Stomach (tissue), 9 donors: ENCODE results near the gene TYK2. TPM values are rescaled to one million over a fixed set of nuclear protein-coding genes. Genes with fewer than 3 reads are reported as not detected.

Experiments
- DNase-seq, 2 donors: peaks; one replicate each; pipeline versions ENCODE4 v3.0.0 to v3.0.0-alpha.2; 2013 to 2019
- H3K27ac ChIP-seq, 5 donors: fragments of 200-600 bp in 4 of 5; sonication (generic) in 4 of 5; one replicate each; pipeline ENCODE4 v1.5.1; 2013 to 2019; ENCODE audit warnings: mild to moderate bottlenecking in 1 of 5, moderate library complexity in 1 of 5
- H3K27me3 ChIP-seq, 3 donors: fragments of 200-600 bp; sonication (generic); one replicate each; pipeline ENCODE4 v1.5.1; 2017 to 2019; ENCODE audit warnings: mixed run types in 1 of 3
- H3K36me3 ChIP-seq, 4 donors: fragments of 200-600 bp; sonication (generic); 1 replicate in 3 of 4; 2 replicates in 1 of 4; pipeline ENCODE4 v1.5.1; 2016 to 2019
- H3K4me1 ChIP-seq, 4 donors: fragments of 200-600 bp; sonication (generic); one replicate each; pipeline ENCODE4 v1.5.1; 2016 to 2019
- H3K4me3 ChIP-seq, 4 donors: fragments of 200-600 bp; sonication (generic) in 3 of 4; one replicate each; pipeline ENCODE4 v1.5.1; 2016 to 2019; ENCODE audit warnings: mild to moderate bottlenecking in 1 of 4
- H3K9me3 ChIP-seq, 4 donors: fragments of 200-600 bp; sonication (generic); one replicate each; pipeline ENCODE4 v1.5.1; 2016 to 2019
- CTCF ChIP-seq, 7 experiments: fragments of 450-650 bp in 4 of 7; fragments of 200-600 bp in 3 of 7; sonication (generic) in 3 of 7; IDR thresholded peaks; one replicate each; pipeline ENCODE4 v1.5.1; 2016 to 2019; ENCODE audit warnings: antibody characterized with exemption in 7 of 7, control low read depth in 2 of 7, mild to moderate bottlenecking in 1 of 7
- EP300 ChIP-seq: sonication (generic); formaldehyde crosslinking; IDR thresholded peaks from one replicate; pipeline ENCODE4 v1.6.1; 2017; ENCODE audit warnings: antibody characterized with exemption
- POLR2A ChIP-seq, 4 donors: fragments of 450-650 bp; IDR thresholded peaks; one replicate each; pipeline ENCODE4 v1.6.1; 2016; ENCODE audit warnings: antibody characterized with exemption in 4 of 4, control low read depth in 2 of 4, mild to moderate bottlenecking in 1 of 4, moderate library complexity in 1 of 4
- POLR2AphosphoS5 ChIP-seq, 3 donors: sonication (generic); formaldehyde crosslinking; IDR thresholded peaks; one replicate each; pipeline ENCODE4 v1.6.1; 2016; ENCODE audit warnings: antibody characterized with exemption in 3 of 3
- WGBS, 5 donors: extraction: QIAGEN DNeasy Blood & Tissue Kit in 3 of 5; methylation state at CpG; one replicate each; pipeline versions ENCODE4 v1.1.5 to v1.1.7; 2013 to 2018; 5-methylcytosine and 5-hydroxymethylcytosine counted together
- intact Hi-C: fragments of 100-400 bp; cut with DNase I; formaldehyde crosslinking; loops from one replicate; pipeline ENCODE4 v1.15.1; 2023; ENCODE audit warnings: low total_unique reads
- polyA plus RNA-seq, 3 donors: library from polyadenylated mRNA; stranded (reverse); fragments of 200-250 nt; gene quantifications; one replicate each; pipeline ENCODE4 v1.2.3, GENCODE V29; 2013
- total RNA-seq, 5 donors: library from RNA; depleted of rRNA; stranded (reverse); fragments of >200 nt; gene quantifications; one replicate each; pipeline versions ENCODE4 v1.1.0 to v1.2.3, GENCODE V29; 2014 to 2016
- donor health status: healthy with polysubstance abuse.
- donor health status: Bipolar disorder and iron deficiency.
- donor health status: healthy.

The TYK2 gene
- total and polyA plus RNA-seq, 8 donors: 45.2 to 365 (median 138) TPM

GRCh38 chr19:10332965-10333757, 47.2 kb downstream of the TYK2 start, which contains the start of gene RAVER1:
RAVER1 (minus strand) TSS chr19:10333529; CDS start chr19:10333507, 22 bp downstream.
- 0 to 1% (median 0%) methylated on average over 44 to 82 of the region's 82 CpGs for WGBS, 5 donors
- Histone ChIP-seq H3K4me3 (peak within 1 kb of the TSS; percentile 81 to 83 (median 82)), H3K4me1 (peaks cover 17 to 40% (median 37%) of the 10 kb centered on the region in 4 donors), H3K27me3 (no peaks in the 10 kb centered on the region), H3K36me3 (peaks cover 24 to 31% (median 25%) of the 10 kb centered on the region in 4 donors), H3K27ac (peak within 1 kb of the TSS; percentile 88 to 96 (median 90)), H3K9me3 (no peaks in the 10 kb centered on the region)
- intact Hi-C loops: no loop called here
- DNase-seq: peak; percentile 99 to 100
- peak; percentile 37 to 84 (median 78) for TF ChIP-seq POLR2AphosphoS5 (IDR thresholded peaks at IDR 0.05)
- no peak for TF ChIP-seq CTCF (IDR thresholded peaks at IDR 0.05)
- peak; percentile 27 for TF ChIP-seq EP300
- no peak for TF ChIP-seq POLR2A (IDR thresholded peaks at IDR 0.05)

GRCh38 chr19:10332158-10332964, 48.0 kb downstream of the TYK2 start:
- peak in 1 of 2 donors; percentile 55 for DNase-seq
- intact Hi-C loops: no loop called here
- peak overlapping the region in 4 of 5 donors; percentile 88 to 96 (median 92) for H3K27ac ChIP-seq
- H3K4me3 ChIP-seq: peak overlapping the region; percentile 81 to 83 (median 82)
- H3K27me3 ChIP-seq: no peaks in the 10 kb centered on the region
- TF ChIP-seq POLR2AphosphoS5 (IDR thresholded peaks at IDR 0.05) (no peak), POLR2A (IDR thresholded peaks at IDR 0.05) (no peak), CTCF (IDR thresholded peaks at IDR 0.05) (no peak), EP300 (no peak)
- H3K4me1 ChIP-seq: peaks cover 17 to 40% (median 37%) of the 10 kb centered on the region in 4 donors
- H3K9me3 ChIP-seq: no peaks in the 10 kb centered on the region
- 27 to 31% (median 28%) methylated on average over 12 to 18 of the region's 18 CpGs for WGBS, 5 donors
- peaks cover 32 to 39% (median 33%) of the 10 kb centered on the region in 4 donors for H3K36me3 ChIP-seq

GRCh38 chr19:10329555-10329954, 50.8 kb downstream of the TYK2 start:
- no peak overlapping the region for H3K27ac ChIP-seq
- peaks cover 58 to 67% (median 61%) of the 10 kb centered on the region in 4 donors for H3K36me3 ChIP-seq

More at GRCh38 chr19:10329555-10329954, 50.8 kb downstream of the TYK2 start:
- intact Hi-C loops: loop anchor here (10.0 kb wide), 1 partner anchor 45 kb away; no protein-coding TSS in a partner anchor
- Histone ChIP-seq H3K4me3 (no peak overlapping the region), H3K4me1 (peaks cover 17 to 29% (median 26%) of the 10 kb centered on the region in 4 donors), H3K27me3 (no peaks in the 10 kb centered on the region), H3K9me3 (no peaks in the 10 kb centered on the region)
- 89 to 96% (median 95%) methylated on average over 13 of the region's 13 CpGs for WGBS, 5 donors
- no peak for TF ChIP-seq POLR2AphosphoS5 (IDR thresholded peaks at IDR 0.05)
- TF ChIP-seq POLR2A (IDR thresholded peaks at IDR 0.05): no peak
- no peak for TF ChIP-seq EP300
- no peak for TF ChIP-seq CTCF (IDR thresholded peaks at IDR 0.05)
- DNase-seq: no peak
